Gastroesophageal sphincter (tissue), 4 donors: ENCODE data around the gene PRKN. TPM values are rescaled to one million over a fixed set of nuclear protein-coding genes. Genes with fewer than 3 reads are reported as not detected.

Source experiments
- ATAC-seq: fragments of 150-250 bp; one replicate; pipeline ENCODE4 v1.9.1; 2016; ENCODE audit warnings: mild to moderate bottlenecking, moderate library complexity
- H3K27ac ChIP-seq, 4 donors: fragments of 200-600 bp; sonication (generic) in 3 of 4; 1 replicate in 3 of 4; 2 replicates in 1 of 4; pipeline ENCODE4 v1.5.1; 2016 to 2019
- H3K27me3 ChIP-seq: fragments of 200-600 bp; sonication (generic); one replicate; pipeline ENCODE4 v1.5.1; 2019
- H3K36me3 ChIP-seq, 2 donors: fragments of 200-600 bp; sonication (generic); one replicate each; pipeline ENCODE4 v1.5.1; 2019; ENCODE audit warnings: control low read depth in 1 of 2
- H3K4me1 ChIP-seq, 3 donors: fragments of 200-600 bp; sonication (generic); 1 replicate in 2 of 3; 2 replicates in 1 of 3; pipeline ENCODE4 v1.5.1; 2016 to 2019; ENCODE audit warnings: control low read depth in 2 of 3
- H3K4me3 ChIP-seq, 2 donors: fragments of 200-600 bp; sonication (generic); one replicate each; pipeline ENCODE4 v1.5.1; 2019; ENCODE audit warnings: mild to moderate bottlenecking in 1 of 2, moderate library complexity in 1 of 2
- H3K9me3 ChIP-seq, 3 donors: fragments of 200-600 bp; sonication (generic); one replicate each; pipeline ENCODE4 v1.5.1; 2017 to 2019; ENCODE audit warnings: control low read depth in 2 of 3
- EP300 ChIP-seq: sonication (generic); formaldehyde crosslinking; IDR thresholded peaks from one replicate; pipeline ENCODE4 v1.6.1; 2017; ENCODE audit warnings: antibody characterized with exemption, mild to moderate bottlenecking
- POLR2A ChIP-seq, 2 donors: fragments of 450-650 bp; IDR thresholded peaks; one replicate each; pipeline ENCODE4 v1.6.1; 2017; ENCODE audit warnings: antibody characterized with exemption in 2 of 2, mild to moderate bottlenecking in 2 of 2, moderate library complexity in 1 of 2
- POLR2AphosphoS5 ChIP-seq: sonication (generic); formaldehyde crosslinking; IDR thresholded peaks from one replicate; pipeline ENCODE4 v1.6.1; 2017; ENCODE audit warnings: antibody characterized with exemption
- WGBS, 2 donors: methylation state at CpG; one replicate each; pipeline ENCODE4 v1.1.5; 2018; ENCODE audit warnings: low coverage in 1 of 2; 5-methylcytosine and 5-hydroxymethylcytosine counted together
- total RNA-seq, 4 donors: library from RNA; depleted of rRNA; stranded (reverse); fragments of >200 nt; gene quantifications; one replicate each; pipeline ENCODE4 v1.1.0, GENCODE V29; 2016
- TF ChIP-seq, protein P1 (sequence below), 4 experiments: fragments of 200-600 bp in 2 of 4; fragments of 450-650 bp in 2 of 4; sonication (generic) in 1 of 4; IDR thresholded peaks; one replicate each; pipeline ENCODE4 v1.5.1; 2017 to 2019; ENCODE audit warnings: antibody characterized with exemption in 4 of 4, mild to moderate bottlenecking in 2 of 4, moderate library complexity in 2 of 4

The PRKN gene
- total RNA-seq, 4 donors from 2014 or later, result 8.4 to 58.6 (median 25.8) TPM

DNA sequence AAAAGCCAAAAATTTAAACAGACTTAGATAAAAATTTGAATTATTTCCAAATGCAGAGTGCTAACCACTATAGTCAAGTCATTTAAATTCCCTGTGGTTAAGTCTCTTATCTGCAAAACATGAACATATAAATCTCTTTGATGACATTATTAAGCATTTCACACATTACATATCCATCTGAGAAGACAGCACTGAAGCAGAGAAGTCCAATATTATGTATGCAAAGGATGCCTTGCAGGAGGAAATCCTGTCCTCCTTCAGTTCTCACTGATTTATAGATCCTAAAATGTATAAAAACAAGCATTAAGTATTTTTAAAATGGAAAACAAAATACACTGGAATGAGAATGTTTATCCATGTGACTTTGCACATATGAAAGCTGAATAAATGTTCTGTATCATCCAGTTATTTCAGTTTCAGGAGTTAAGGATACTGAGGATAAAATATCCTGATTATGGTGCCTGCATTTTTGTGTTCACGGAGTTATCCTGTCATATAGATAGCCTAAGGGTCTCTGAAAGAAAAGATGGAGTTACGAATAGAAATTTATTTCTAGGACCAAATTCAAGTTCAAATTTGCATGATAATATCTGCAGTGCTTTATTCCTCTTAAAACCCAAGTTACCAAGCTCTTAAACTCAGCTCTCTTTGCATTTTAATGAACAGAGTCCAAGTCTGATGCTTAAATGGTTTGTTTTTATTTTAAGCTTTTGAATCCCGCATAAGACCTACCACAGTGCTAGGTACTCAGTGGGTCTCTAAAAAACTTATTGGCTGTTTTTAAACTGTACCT is 145.4 kb downstream of the PRKN start:
- no peak overlapping the region for H3K4me3 ChIP-seq
- H3K27me3 ChIP-seq, result no peaks in the 10 kb centered on the region
- no peaks in the 10 kb centered on the region for H3K9me3 ChIP-seq
- no peak for TF ChIP-seq POLR2AphosphoS5
- no peak for TF ChIP-seq POLR2A (IDR thresholded peaks at IDR 0.05)
- TF ChIP-seq, protein P1, sequence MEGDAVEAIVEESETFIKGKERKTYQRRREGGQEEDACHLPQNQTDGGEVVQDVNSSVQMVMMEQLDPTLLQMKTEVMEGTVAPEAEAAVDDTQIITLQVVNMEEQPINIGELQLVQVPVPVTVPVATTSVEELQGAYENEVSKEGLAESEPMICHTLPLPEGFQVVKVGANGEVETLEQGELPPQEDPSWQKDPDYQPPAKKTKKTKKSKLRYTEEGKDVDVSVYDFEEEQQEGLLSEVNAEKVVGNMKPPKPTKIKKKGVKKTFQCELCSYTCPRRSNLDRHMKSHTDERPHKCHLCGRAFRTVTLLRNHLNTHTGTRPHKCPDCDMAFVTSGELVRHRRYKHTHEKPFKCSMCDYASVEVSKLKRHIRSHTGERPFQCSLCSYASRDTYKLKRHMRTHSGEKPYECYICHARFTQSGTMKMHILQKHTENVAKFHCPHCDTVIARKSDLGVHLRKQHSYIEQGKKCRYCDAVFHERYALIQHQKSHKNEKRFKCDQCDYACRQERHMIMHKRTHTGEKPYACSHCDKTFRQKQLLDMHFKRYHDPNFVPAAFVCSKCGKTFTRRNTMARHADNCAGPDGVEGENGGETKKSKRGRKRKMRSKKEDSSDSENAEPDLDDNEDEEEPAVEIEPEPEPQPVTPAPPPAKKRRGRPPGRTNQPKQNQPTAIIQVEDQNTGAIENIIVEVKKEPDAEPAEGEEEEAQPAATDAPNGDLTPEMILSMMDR (IDR thresholded peaks at IDR 0.05), result no peak
- no peak for TF ChIP-seq EP300
- no peaks in the 10 kb centered on the region for H3K36me3 ChIP-seq
- no peak overlapping the region for H3K27ac ChIP-seq
- 80 to 91% methylated on average over 3 of the region's 3 CpGs for WGBS, 2 donors
- ATAC-seq, result no peak
- H3K4me1 ChIP-seq, result no peaks in the 10 kb centered on the region

DNA sequence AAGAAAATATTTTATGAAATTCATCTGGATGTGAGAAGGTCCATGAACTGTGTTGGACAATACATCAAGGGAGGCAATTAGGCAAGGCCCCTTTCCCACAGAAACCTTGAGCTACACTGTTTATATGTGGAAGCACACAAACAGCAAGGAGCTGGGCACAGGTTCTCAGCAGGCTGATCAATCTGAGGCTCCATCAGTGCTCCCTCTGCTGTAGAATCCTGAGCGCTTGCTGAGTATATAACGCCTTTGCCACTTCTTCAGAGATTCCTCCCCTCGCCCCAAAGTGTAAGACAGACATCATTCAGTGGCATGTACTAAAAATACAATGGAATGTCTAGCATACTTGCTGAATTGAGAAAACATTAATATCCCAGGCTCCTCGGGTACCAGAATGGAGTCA is 146.9 kb downstream of the PRKN start:
- H3K4me1 ChIP-seq, result no peaks in the 10 kb centered on the region
- H3K4me3 ChIP-seq, result no peak overlapping the region
- WGBS, 2 donors, result 75 to 87% methylated on average over 1 to 4 of the region's 4 CpGs
- TF ChIP-seq POLR2AphosphoS5, result no peak
- no peak for TF ChIP-seq POLR2A (IDR thresholded peaks at IDR 0.05)
- TF ChIP-seq, protein P1 (IDR thresholded peaks at IDR 0.05), result no peak
- TF ChIP-seq EP300, result no peak
- no peaks in the 10 kb centered on the region for H3K36me3 ChIP-seq
- H3K9me3 ChIP-seq, result no peaks in the 10 kb centered on the region
- H3K27ac ChIP-seq, result no peak overlapping the region
- no peak for ATAC-seq
- H3K27me3 ChIP-seq, result no peaks in the 10 kb centered on the region

DNA sequence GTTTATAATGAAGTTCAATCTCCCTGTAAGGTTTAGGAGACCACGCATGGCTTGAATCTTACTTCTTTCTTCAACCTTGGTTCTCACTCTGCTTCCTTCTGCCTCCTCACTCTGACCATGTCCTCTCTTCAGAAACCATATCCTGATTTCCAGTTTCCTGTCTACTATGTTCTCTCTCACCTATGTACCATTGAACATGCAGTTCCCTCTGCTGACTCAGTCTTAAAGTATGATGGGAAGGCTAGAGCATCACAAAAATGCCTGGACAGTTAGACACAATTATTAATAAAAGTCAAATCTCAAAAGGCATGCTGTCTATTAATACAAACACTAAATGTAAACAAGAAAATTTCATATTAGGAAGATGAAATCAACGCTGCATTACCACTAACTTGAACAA is 151.6 kb downstream of the PRKN start:
- H3K4me1 ChIP-seq, result no peaks in the 10 kb centered on the region
- no peak for ATAC-seq
- no peak overlapping the region for H3K27ac ChIP-seq
- 96 to 100% methylated on average over 2 of the region's 2 CpGs for WGBS, 2 donors
- no peaks in the 10 kb centered on the region for H3K27me3 ChIP-seq
- no peaks in the 10 kb centered on the region for H3K36me3 ChIP-seq
- no peak for TF ChIP-seq POLR2AphosphoS5
- TF ChIP-seq, protein P1 (IDR thresholded peaks at IDR 0.05), result no peak
- TF ChIP-seq EP300, result no peak
- TF ChIP-seq POLR2A (IDR thresholded peaks at IDR 0.05), result no peak
- no peaks in the 10 kb centered on the region for H3K9me3 ChIP-seq
- H3K4me3 ChIP-seq, result no peak overlapping the region

DNA sequence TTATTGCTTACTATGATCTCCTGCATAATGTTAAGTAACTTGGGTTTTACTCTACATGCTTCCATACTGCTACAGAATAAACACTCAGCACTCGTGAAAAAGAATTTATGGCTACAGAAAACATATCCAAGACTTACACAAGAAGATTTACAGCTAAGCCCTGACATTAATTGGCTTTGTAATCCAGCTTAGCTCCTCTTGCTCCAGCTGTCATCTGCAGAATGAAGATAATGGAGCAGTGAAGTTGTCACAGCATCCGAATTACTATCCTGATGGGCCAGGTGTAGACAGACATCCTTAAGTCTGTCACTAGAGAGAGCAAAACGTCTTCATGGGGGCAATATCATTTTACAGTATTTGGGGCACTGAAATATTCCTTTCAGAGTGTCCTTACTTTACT is 155.3 kb downstream of the PRKN start:
- 39 to 46% methylated on average over 3 of the region's 3 CpGs for WGBS, 2 donors
- H3K4me3 ChIP-seq, result no peak overlapping the region
- TF ChIP-seq POLR2AphosphoS5, result no peak
- TF ChIP-seq, protein P1 (IDR thresholded peaks at IDR 0.05), result no peak
- TF ChIP-seq EP300, result no peak
- no peak for TF ChIP-seq POLR2A (IDR thresholded peaks at IDR 0.05)
- H3K27ac ChIP-seq, result no peak overlapping the region
- no peaks in the 10 kb centered on the region for H3K27me3 ChIP-seq
- ATAC-seq, result no peak
- H3K36me3 ChIP-seq, result peaks cover 0 to 18% of the 10 kb centered on the region in 2 donors
- H3K4me1 ChIP-seq, result no peaks in the 10 kb centered on the region
- H3K9me3 ChIP-seq, result peaks cover 0 to 11% (median 0%) of the 10 kb centered on the region in 3 donors

DNA sequence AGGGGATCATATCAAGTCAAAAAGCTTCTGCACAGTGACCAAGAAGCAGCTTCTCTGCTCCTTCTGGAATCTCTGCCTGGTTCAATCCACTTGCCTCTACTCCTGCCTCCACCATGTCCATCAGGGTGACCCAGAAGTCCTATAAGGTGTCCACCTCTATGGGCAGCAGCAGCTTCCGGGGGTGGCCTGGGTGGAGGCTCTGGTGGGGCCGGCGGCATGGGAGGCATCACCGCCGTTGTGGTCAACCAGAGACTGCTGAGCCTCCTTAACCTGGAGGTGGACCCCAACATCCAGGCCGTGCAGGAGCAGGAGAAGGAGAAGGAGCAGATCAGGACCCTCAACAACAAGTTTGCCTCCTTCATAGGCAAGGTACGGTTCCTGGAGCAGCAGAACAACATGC is 159.3 kb downstream of the PRKN start:
- no peak for ATAC-seq
- Histone ChIP-seq H3K4me3 (no peak overlapping the region), H3K27me3 (no peaks in the 10 kb centered on the region), H3K9me3 (peaks cover 0 to 33% (median 0%) of the 10 kb centered on the region in 3 donors), H3K27ac (no peak overlapping the region), H3K36me3 (peaks cover 0 to 18% of the 10 kb centered on the region in 2 donors), H3K4me1 (no peaks in the 10 kb centered on the region)
- TF ChIP-seq, protein P1 (IDR thresholded peaks at IDR 0.05), result no peak
- TF ChIP-seq POLR2A (IDR thresholded peaks at IDR 0.05) (no peak), POLR2AphosphoS5 (no peak)
- no CpG with 5 or more reads among the region's 7 CpGs for WGBS, 2 donors
